Measurements from ENCODE around the gene RAB43. TPM values are rescaled to one million over a fixed set of nuclear protein-coding genes. Genes with fewer than 3 reads are reported as not detected.

Gene RAB43
- total RNA-seq, 1 donor from 2014 or later, result 72.9 TPM

DNA sequence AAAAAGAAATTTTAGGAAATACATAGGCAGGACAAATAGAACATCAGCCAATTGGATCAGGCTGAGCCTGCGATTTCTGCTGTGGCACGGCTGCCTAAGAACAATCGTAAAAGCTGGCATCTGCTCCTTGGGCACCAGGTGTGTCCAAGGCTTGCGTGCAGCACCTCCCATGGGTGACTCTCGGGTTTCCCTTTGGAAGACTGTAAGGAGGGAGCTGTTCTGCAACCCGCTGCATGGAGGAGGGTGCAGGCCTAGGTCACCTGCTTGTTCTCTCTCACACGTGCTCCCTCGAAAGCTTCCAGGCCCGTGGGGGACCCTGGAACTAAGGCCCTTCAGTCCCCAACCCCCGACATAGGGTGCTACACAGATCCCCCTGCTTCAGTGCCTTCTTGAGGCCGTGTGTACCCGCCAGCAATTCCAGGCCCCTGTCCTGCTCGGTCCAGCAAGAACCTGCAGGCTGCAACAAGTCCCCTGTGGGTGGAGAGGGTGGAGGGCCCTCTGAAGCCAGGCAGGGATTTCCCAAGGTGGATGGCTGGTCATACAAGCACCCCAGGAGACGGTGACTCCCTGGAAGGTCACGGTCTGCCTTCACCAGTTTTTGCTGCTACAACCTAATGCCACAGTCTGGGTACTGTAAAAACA is 57.6 kb downstream of the RAB43 start:
- Histone ChIP-seq H3K27ac (no peak overlapping the region), H3K4me1 (peaks cover 0 to 2% of the 10 kb centered on the region in 2 donors), H3K4me3 (no peak overlapping the region), H3K36me3 (no peaks in the 10 kb centered on the region), H3K9me3 (no peaks in the 10 kb centered on the region), H3K27me3 (no peaks in the 10 kb centered on the region)
- TF ChIP-seq, protein P1, sequence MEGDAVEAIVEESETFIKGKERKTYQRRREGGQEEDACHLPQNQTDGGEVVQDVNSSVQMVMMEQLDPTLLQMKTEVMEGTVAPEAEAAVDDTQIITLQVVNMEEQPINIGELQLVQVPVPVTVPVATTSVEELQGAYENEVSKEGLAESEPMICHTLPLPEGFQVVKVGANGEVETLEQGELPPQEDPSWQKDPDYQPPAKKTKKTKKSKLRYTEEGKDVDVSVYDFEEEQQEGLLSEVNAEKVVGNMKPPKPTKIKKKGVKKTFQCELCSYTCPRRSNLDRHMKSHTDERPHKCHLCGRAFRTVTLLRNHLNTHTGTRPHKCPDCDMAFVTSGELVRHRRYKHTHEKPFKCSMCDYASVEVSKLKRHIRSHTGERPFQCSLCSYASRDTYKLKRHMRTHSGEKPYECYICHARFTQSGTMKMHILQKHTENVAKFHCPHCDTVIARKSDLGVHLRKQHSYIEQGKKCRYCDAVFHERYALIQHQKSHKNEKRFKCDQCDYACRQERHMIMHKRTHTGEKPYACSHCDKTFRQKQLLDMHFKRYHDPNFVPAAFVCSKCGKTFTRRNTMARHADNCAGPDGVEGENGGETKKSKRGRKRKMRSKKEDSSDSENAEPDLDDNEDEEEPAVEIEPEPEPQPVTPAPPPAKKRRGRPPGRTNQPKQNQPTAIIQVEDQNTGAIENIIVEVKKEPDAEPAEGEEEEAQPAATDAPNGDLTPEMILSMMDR (IDR thresholded peaks at IDR 0.05), result no peak
- no peak for DNase-seq (ENCODE audit: low spot score in 2 of 2)
- intact Hi-C loops (cut with DNase I), result no loop called here

DNA sequence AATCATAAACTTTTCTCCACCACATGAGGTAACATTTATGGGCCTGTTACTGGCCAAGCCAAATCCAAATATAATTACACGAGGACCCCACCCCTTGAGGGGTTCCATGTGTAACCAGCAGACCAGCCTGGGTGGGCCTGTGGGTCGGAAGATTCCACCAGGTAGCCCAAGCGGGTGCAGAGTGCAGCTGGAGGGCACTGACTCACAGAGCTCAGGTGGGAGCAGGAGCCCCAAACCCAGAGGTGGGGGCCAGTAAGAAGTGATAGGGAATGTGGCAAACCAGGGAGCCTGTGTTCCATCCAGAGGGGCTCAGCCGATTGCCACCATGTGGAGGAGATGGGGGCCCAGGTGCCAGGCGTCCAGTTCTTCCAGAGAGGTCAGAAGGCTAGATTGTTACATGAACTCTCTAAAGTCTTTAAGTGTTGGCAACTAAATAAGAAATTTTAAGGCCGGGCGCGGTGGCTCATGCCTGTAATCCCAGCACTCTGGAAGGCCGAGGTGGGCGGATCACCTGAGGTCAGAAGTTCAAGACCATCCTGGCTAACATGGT is 58.4 kb downstream of the RAB43 start:
- Histone ChIP-seq H3K27me3 (no peaks in the 10 kb centered on the region), H3K27ac (no peak overlapping the region), H3K4me1 (no peaks in the 10 kb centered on the region), H3K36me3 (no peaks in the 10 kb centered on the region), H3K4me3 (no peak overlapping the region), H3K9me3 (no peaks in the 10 kb centered on the region)
- intact Hi-C loops (cut with DNase I), result no loop called here
- DNase-seq (ENCODE audit: low spot score in 2 of 2), result no peak
- TF ChIP-seq, protein P1 (IDR thresholded peaks at IDR 0.05), result no peak

DNA sequence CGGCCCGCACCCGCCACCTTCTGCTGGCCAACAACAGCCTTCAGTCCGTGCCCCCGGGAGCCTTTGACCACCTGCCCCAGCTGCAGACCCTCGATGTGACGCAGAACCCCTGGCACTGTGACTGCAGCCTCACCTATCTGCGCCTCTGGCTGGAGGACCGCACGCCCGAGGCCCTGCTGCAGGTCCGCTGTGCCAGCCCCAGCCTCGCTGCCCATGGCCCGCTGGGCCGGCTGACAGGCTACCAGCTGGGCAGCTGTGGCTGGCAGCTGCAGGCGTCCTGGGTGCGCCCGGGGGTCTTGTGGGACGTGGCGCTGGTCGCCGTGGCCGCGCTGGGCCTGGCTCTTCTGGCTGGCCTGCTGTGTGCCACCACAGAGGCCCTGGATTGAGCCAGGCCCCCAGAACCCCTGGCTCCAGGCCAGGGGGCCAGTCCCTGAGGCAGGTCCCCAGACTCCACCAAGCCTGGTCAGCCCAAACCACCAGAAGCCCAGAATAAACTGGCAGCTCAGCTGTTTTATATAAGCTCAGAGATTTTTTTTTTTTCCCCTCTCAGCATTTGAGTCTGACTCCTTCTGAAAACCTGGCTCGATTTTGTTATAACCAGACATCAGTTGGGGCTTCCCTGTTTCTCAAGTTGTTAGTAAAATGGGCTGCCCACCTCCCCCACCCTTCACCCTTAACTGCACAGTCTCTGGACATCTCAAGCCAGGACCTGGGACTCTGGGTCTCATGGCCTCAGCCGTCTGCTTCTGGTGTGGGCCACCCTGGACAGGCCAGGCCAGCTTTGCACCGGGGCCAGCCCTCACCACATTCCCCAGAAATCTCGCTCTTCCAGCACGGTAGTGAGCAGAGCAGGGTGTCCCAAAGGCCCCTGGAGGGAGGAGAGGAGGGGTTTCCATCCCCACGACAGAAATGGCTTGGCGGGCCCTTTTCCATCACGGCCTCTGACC is 59.4 kb downstream of the RAB43 start:
- H3K9me3 ChIP-seq, result no peaks in the 10 kb centered on the region
- no peaks in the 10 kb centered on the region for H3K27me3 ChIP-seq
- no peak for DNase-seq (ENCODE audit: low spot score in 2 of 2)
- TF ChIP-seq, protein P1 (IDR thresholded peaks at IDR 0.05), result no peak
- no peak overlapping the region for H3K4me3 ChIP-seq
- H3K36me3 ChIP-seq, result no peaks in the 10 kb centered on the region
- no peak overlapping the region for H3K27ac ChIP-seq
- intact Hi-C loops (cut with DNase I), result no loop called here
- H3K4me1 ChIP-seq, result no peaks in the 10 kb centered on the region

DNA sequence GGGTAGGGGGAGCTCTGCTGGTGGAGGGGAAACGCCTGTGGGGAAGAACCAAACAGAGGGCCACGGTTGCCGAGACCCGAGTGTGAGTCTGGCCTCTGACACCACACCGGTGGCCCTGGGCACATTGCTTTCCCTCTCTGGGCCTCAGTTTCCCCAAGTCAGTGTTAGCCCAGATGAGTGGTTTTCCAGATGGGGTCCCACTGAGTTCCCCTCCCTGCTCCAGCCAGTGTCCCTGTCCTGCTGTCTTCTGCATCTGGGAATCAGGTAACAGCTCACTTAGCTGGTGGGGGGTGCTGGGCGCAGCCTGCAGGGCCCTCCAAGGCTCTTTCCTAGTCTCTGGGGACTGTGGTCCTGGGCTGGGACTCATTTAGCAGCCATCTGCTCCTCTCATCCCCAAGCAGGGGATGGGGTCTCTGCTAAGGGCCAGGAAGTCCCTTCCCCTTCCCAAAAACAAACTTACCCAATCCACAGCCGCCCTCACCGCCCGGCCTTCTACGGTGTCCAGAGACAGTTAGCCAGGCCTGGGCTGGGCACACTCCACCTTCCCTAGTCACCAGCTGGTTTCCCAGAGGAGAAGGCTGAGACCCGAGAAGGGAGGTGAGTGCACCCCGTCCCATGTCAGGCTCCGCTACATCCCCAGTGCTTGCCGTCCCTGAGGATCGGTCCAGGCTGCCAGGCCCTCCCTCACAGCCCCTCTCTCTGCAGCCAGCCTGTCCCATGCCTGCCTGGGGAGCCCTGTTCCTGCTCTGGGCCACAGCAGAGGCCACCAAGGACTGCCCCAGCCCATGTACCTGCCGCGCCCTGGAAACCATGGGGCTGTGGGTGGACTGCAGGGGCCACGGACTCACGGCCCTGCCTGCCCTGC is 60.3 kb downstream of the RAB43 start:
- H3K27ac ChIP-seq, result no peak overlapping the region
- TF ChIP-seq, protein P1 (IDR thresholded peaks at IDR 0.05), result no peak
- no peaks in the 10 kb centered on the region for H3K27me3 ChIP-seq
- no peak overlapping the region for H3K4me3 ChIP-seq
- DNase-seq (ENCODE audit: low spot score in 2 of 2), result no peak
- H3K36me3 ChIP-seq, result no peaks in the 10 kb centered on the region
- H3K4me1 ChIP-seq, result no peaks in the 10 kb centered on the region
- intact Hi-C loops (cut with DNase I), result no loop called here
- no peaks in the 10 kb centered on the region for H3K9me3 ChIP-seq

DNA sequence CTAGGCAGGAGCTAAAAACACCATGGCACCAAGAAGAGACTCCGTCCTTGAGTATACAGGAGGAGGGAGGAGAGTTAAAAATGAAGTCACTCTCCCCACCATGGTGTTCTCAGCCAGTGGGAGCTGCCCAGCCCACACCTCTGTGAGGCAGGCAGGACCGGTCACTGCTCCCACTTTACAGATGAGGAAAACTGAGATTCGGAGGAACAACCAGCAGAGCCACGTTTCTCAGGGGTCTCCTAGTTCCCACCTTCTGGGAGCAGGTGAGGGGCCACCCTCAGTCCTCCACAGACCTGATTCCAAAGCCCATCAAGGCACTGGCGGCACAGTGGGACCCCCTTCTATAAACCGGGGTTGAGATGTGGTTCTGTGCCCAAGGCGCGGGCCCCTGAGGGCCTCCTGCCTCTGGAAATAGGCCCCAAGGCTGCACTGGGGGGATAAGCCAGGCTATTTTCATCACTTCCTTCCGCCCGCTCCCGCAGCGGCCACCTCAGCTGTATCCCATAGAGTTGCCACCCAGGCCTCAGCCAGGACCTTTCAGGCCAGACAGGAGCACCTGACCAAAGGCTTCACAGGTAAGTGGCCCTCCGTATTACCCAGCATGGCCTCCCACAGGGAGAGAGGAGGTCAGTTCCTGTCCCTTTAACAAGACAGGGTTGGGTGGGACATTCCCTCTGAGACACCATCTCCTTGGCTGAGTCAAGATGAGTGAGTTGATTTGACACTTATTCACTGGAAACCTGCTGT is 61.2 kb downstream of the RAB43 start, which contains the start of gene GP9:
TSS of gene GP9 (plus strand) at position 504 of the 747 bp plus-strand sequence. CDS start 961 bp downstream, outside the sequence.
- no peaks in the 10 kb centered on the region for H3K9me3 ChIP-seq
- no peaks in the 10 kb centered on the region for H3K4me1 ChIP-seq
- no peaks in the 10 kb centered on the region for H3K36me3 ChIP-seq
- DNase-seq (ENCODE audit: low spot score in 2 of 2), result no peak
- intact Hi-C loops (cut with DNase I), result no loop called here
- TF ChIP-seq, protein P1 (IDR thresholded peaks at IDR 0.05), result no peak
- H3K4me3 ChIP-seq, result no peak within 1 kb of the TSS
- H3K27ac ChIP-seq, result no peak within 1 kb of the TSS
- no peaks in the 10 kb centered on the region for H3K27me3 ChIP-seq
